Stomach smooth muscle (tissue), 2 donors: ENCODE data around the gene TNFAIP2.
A peak's percentile ranks its signal among the peaks of the same experiment; 100 is the strongest.

ENCODE experiments used
- H3K27ac ChIP-seq: one replicate; pipeline ENCODE4 v1.7.0; 2013; ENCODE audit warnings: mild to moderate bottlenecking, low read length, inconsistent platforms
- H3K27me3 ChIP-seq, 2 donors: one replicate each; pipeline ENCODE4 v1.7.0; 2013; ENCODE audit warnings: low read length in 2 of 2; ENCODE audit not compliant: insufficient read depth in 2 of 2, control insufficient read depth in 1 of 2
- H3K36me3 ChIP-seq, 2 donors: one replicate each; pipeline ENCODE4 v1.7.0; 2013; ENCODE audit warnings: low read length in 2 of 2; ENCODE audit not compliant: control insufficient read depth in 2 of 2, insufficient read depth in 2 of 2
- H3K4me1 ChIP-seq: one replicate; pipeline ENCODE4 v1.7.0; 2013; ENCODE audit warnings: low read length; ENCODE audit not compliant: control insufficient read depth, insufficient read depth
- H3K4me3 ChIP-seq, 2 donors: one replicate each; pipeline ENCODE4 v1.7.0; 2013; ENCODE audit warnings: low read length in 2 of 2
- H3K9ac ChIP-seq, 2 donors: one replicate each; pipeline ENCODE4 v1.7.0; 2013; ENCODE audit warnings: low read length in 2 of 2, mild to moderate bottlenecking in 1 of 2
- H3K9me3 ChIP-seq, 2 donors: one replicate each; pipeline ENCODE4 v1.7.0; 2013; ENCODE audit warnings: low read length in 2 of 2; ENCODE audit not compliant: control insufficient read depth in 2 of 2
- donor health status: healthy.
- donor health status: Pancreatic carcinoma.

TNFAIP2 gene

DNA sequence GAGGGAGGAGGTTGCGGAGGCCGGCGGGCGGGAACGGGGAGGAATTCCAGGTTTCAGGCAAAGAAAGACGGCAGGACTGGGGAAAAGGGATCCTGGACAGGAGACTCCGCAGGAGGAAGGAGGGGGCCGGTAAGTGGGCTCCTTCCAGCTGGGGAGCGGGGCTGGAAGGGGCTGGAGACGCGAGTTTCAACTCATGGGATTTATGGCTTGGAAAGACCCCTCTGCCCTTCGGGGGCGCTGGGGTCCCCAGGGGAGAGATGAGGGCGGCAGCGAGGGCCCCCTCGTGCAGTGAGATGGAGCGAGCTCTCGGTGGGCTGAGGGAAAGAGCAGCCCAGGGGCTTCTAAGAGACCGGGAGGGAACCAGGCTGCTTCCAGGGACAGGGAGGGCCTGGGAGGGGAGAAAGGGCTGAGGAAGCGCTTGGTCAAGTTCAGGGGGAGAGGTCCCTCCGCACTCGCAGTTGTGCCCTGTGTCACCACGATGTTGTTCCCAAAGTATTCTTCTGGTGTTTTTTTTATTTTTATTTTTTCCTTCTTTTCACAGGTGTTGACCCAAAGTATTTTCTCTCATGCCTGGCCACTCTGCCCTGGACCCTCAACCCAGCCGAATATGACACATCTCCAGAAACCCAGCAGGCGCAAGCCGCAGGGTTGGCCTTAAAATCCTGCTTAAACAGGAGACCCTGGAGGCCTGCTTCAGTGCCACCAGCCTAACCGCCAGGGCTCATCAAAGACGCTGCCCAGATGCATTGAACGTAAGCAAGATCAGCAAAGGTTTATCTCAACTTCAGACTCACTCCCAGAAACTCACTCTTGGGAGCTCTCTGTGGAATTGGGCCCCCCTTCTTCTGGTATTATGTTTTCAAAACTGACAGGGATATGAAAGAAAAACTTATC is 16.1 kb downstream of the TNFAIP2 start:
- Histone ChIP-seq H3K4me3 (no peak overlapping the region), H3K9ac (no peak overlapping the region), H3K36me3 (no peaks in the 10 kb centered on the region), H3K27ac (no peak overlapping the region), H3K4me1 (peaks cover 18% of the 10 kb centered on the region), H3K9me3 (no peaks in the 10 kb centered on the region), H3K27me3 (peaks cover 14 to 28% of the 10 kb centered on the region in 2 donors)

DNA sequence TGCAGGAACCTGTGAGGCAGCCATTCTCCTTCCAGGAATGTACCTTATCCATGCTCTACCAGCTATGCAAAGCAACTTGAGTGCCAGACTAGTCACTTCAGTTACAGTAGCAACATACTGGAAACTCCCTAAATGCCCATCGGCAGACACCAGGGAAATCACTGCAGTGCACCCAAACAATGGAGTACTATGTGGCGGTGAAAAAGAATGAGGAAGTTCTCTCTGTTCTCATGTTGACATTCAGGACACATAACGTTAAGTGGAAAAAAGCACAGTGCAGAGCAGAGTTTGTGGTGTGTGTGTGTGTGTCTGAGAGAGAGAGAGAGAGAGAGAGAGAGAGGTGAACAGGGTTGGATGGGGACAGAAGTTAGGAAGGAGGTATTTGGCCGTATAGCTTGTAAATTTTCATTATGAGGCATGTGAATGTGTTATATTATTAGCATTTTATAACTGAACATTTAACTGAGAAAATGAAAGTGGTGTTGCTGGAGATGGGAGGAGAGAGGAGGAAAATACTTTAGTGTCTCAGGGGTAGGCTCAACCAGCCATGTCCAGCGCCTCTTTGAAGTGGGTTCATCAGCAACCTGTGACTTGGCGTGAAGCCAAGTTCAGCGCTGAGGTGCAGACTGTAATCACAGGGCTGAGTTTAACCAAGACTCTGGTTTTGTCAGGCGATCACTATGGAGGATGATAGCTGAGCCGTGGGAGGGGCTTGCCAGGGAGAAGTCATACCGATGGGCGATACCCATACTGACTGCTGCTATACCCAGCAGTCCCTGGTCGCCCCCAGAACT is 17.3 kb downstream of the TNFAIP2 start:
- Histone ChIP-seq H3K27me3 (peaks cover 14 to 28% of the 10 kb centered on the region in 2 donors), H3K9me3 (no peaks in the 10 kb centered on the region), H3K36me3 (no peaks in the 10 kb centered on the region), H3K9ac (no peak overlapping the region), H3K27ac (no peak overlapping the region), H3K4me3 (no peak overlapping the region), H3K4me1 (peaks cover 18% of the 10 kb centered on the region)

DNA sequence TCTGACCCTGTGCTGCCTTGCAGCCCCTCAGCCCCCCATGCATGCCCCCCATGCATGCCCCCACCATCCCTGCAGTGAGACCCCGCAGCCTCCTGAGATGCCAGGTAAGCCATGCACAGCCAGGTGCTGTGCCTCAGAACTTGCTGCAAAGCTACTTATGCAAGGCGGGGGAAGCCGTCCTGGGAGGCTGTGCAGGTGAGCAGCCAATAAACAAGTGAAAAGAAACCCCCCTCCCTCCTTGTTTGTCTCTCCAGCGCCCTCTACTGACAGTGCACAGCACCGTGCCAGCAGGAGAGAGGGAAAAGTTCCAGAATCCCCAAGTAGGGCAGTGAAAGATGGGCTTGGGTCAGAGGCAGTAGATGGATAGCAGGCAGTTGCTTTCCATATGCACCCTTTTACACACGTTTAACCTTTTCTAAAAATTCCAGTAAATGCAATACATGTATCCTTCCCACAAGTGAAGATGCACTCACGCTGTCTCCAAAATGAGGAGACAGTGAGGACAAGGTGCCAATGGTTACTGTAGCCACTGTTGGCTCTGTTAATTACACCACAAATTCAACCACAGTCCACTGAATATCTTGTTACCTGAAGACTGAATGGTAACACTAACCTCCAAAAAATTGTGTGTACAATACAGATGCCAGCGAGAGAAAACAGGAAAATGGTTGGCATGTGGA is 18.0 kb downstream of the TNFAIP2 start:
- peaks cover 14 to 28% of the 10 kb centered on the region in 2 donors for H3K27me3 ChIP-seq
- peaks cover 18% of the 10 kb centered on the region for H3K4me1 ChIP-seq
- no peaks in the 10 kb centered on the region for H3K9me3 ChIP-seq
- H3K27ac ChIP-seq, result no peak overlapping the region
- no peaks in the 10 kb centered on the region for H3K36me3 ChIP-seq
- no peak overlapping the region for H3K9ac ChIP-seq
- H3K4me3 ChIP-seq, result no peak overlapping the region

GRCh38 chr14:103142026-103142425 is 18.8 kb downstream of the TNFAIP2 start:
- Histone ChIP-seq H3K27ac (no peak overlapping the region), H3K9me3 (no peaks in the 10 kb centered on the region), H3K27me3 (peaks cover 14 to 28% of the 10 kb centered on the region in 2 donors)

DNA sequence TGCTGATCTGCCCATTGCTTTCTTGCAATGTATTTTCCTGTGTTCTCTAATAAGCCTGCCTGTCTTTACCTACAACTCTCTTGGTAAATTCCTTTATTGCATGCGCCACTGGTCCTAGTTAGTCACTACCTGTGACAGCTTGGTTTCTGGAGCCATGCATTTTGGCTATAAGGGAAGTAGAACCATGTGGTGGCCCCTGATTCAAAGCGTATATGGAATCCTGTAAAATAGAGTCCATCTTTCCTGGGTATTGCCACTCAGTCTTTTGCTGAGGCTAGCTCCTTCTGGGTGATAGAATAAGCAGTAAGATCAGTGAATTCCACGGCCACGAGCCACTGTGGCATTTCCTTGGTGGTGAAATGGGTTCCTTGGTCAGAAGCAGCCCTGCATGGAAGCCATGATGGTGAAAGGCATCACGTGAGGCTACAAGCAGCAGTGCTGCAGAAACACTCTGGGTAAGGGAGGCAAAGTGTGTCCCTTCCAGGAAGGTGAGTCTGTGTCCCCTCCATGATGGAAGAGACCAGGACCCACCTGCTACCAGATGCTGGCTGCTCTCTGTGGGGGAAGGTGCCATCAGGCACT is 19.6 kb downstream of the TNFAIP2 start:
- peaks cover 14 to 28% of the 10 kb centered on the region in 2 donors for H3K27me3 ChIP-seq

More at GRCh38 chr14:103142026-103142425, 18.8 kb downstream of the TNFAIP2 start:
- Histone ChIP-seq H3K4me3 (no peak overlapping the region), H3K4me1 (peaks cover 14% of the 10 kb centered on the region), H3K9ac (no peak overlapping the region), H3K36me3 (no peaks in the 10 kb centered on the region)

DNA sequence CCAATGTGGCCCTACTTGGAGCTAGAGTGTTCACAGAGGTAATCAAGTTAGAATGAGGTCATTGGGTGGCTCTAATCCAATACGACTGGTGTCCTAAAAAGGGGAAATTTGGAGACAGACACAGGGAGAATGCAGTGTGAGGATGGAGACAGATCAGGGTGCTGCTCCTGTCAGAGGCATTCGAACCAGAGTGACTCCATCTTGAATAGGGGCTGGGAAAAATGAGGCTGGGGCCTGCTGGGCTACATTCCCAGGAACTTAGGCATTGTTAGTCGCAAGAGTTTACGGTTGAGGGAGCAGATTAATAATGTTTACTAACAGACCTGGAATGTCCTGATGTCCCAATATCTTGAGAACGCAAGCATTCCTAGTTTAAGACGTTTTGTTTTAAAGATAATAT is 20.2 kb downstream of the TNFAIP2 start:
- Histone ChIP-seq H3K9me3 (no peaks in the 10 kb centered on the region), H3K36me3 (no peaks in the 10 kb centered on the region), H3K27ac (no peak overlapping the region), H3K4me1 (peaks cover 3% of the 10 kb centered on the region), H3K9ac (peak overlapping the region in 1 of 2 donors; percentile 5), H3K4me3 (no peak overlapping the region), H3K27me3 (peaks cover 14 to 28% of the 10 kb centered on the region in 2 donors)

More for the DNA sequence above, 19.6 kb downstream of the TNFAIP2 start:
- no peaks in the 10 kb centered on the region for H3K36me3 ChIP-seq
- H3K4me1 ChIP-seq, result peaks cover 8% of the 10 kb centered on the region
- no peaks in the 10 kb centered on the region for H3K9me3 ChIP-seq
- no peak overlapping the region for H3K4me3 ChIP-seq
- no peak overlapping the region for H3K27ac ChIP-seq
- H3K9ac ChIP-seq, result no peak overlapping the region

- no peaks in the 10 kb centered on the region for H3K9me3 ChIP-seq
- no peaks in the 10 kb centered on the region for H3K36me3 ChIP-seq
- H3K9ac ChIP-seq, result no peak overlapping the region
- peaks cover 14 to 22% of the 10 kb centered on the region in 2 donors for H3K27me3 ChIP-seq
- H3K27ac ChIP-seq, result no peak overlapping the region
- no peak overlapping the region for H3K4me3 ChIP-seq
- no peaks in the 10 kb centered on the region for H3K4me1 ChIP-seq
Observed at GRCh38 chr14:103144085-103144484, 20.8 kb downstream of the TNFAIP2 start.

DNA sequence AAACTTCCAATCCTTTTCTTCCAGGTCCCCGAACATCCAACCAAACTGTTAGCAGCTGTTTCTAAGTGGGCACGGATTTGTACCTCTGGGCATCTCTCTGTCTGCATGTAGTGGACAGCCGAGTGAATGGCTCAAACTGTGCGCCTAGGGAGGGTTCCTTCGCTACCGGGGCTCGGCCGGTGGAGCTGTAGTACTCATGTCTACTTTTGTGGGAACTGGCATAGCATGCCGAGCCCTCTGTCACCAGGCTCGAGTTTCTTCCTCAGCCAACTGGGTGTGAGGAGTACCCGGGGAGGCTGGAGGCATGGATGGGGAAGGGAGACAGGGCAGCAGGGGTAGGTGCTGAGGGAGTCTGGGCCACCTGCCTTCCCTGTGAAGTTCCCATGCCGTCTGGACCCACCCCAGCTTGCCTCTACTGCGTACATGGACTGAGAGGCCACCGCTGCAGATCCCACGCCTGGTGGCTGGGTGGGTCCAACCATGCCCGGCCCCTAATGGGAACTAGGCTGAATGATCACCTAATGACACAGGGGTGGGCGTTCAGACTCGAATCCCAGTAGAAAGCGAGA is 23.0 kb downstream of the TNFAIP2 start:
- H3K36me3 ChIP-seq, result no peaks in the 10 kb centered on the region
- no peak overlapping the region for H3K27ac ChIP-seq
- H3K27me3 ChIP-seq, result peaks cover 12 to 16% of the 10 kb centered on the region in 2 donors
- H3K4me3 ChIP-seq, result no peak overlapping the region
- no peaks in the 10 kb centered on the region for H3K4me1 ChIP-seq
- H3K9me3 ChIP-seq, result no peaks in the 10 kb centered on the region
- no peak overlapping the region for H3K9ac ChIP-seq

DNA sequence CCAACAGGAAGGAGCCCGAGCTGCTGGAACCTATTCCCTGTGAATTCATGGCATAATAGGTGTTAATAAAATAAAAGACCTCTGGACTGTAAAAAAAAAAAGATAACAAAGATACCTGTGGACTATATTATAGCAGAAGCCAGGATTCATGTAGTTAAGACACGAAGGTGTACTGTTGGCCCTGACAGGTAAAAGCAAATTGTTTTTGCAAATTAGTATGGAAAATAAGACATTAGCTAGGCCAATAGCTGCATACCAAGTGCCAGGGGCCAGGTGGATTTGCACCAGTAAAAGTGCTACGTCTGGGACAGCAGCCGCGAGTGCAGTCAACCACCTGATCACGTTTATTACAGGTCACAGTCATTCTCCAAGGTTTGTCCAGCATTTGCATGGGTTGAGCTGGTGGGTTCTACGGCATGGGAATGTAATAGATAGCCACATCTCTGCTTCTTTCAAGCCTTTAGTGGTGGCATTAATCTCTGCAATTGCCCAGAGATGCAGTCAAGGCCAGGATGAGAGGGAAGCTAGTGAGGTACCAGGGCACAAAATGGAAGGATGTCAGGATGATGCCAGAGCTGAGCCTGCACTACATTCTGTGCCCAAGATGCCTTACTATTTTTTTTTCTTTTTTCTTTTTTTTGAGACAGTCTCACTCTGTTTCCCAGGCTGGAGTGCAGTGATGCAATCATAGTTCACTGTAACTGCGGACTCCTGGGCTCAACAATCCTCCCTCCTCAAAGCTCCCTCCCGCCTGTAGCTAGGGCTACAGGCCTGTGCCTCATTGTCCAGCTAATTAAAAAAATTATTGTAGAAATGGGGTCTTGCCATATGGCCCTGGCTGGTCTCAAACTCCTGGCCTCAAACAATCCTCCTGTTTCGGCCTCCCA is 26.3 kb downstream of the TNFAIP2 start:
- Histone ChIP-seq H3K4me1 (no peaks in the 10 kb centered on the region), H3K9ac (no peak overlapping the region), H3K36me3 (no peaks in the 10 kb centered on the region), H3K4me3 (no peak overlapping the region), H3K27ac (no peak overlapping the region), H3K9me3 (no peaks in the 10 kb centered on the region), H3K27me3 (no peaks in the 10 kb centered on the region)
